MM.1S (cell line): ENCODE measurements around the gene TBC1D16.

ENCODE experiments used
- DNase-seq: peaks from one replicate; pipeline ENCODE4 v3.0.0-alpha.2; 2015
- H2AFZ ChIP-seq: fragments of 300-600 bp; sonication (generic); 2 replicates; pipeline ENCODE4 v1.6.0; 2016; ENCODE audit warnings: antibody characterized with exemption, low read length
- H3F3A ChIP-seq: fragments of 300-600 bp; sonication (generic); 2 replicates; pipeline ENCODE4 v1.6.1; 2016; ENCODE audit warnings: mild to moderate bottlenecking, antibody characterized with exemption, low read length, moderate library complexity, mixed read lengths; ENCODE audit not compliant: insufficient read depth
- H3K27ac ChIP-seq: fragments of 300-600 bp; sonication (generic); 2 replicates; pipeline ENCODE4 v1.5.1; 2016; ENCODE audit warnings: mild to moderate bottlenecking, low read length
- H3K27me3 ChIP-seq: fragments of 300-600 bp; sonication (generic); replicated peaks from 2 replicates; pipeline ENCODE4 v1.6.0; 2016; ENCODE audit warnings: low read length; ENCODE audit not compliant: insufficient read depth
- H3K36me3 ChIP-seq: fragments of 300-600 bp; sonication (generic); replicated peaks from 2 replicates; pipeline ENCODE4 v1.6.1; 2016; ENCODE audit warnings: mild to moderate bottlenecking, low read length, mixed read lengths; ENCODE audit not compliant: insufficient read depth
- H3K4me1 ChIP-seq: fragments of 300-600 bp; sonication (generic); 2 replicates; pipeline ENCODE4 v1.6.1; 2016; ENCODE audit warnings: low read length, mixed read lengths
- H3K4me2 ChIP-seq: fragments of 300-600 bp; sonication (generic); 2 replicates; pipeline ENCODE4 v1.6.0; 2016; ENCODE audit warnings: low read depth, low read length
- H3K4me3 ChIP-seq: fragments of 300-600 bp; sonication (generic); 2 replicates; pipeline ENCODE4 v1.5.1; 2016; ENCODE audit warnings: low read length, mixed read lengths
- H3K79me2 ChIP-seq: fragments of 300-600 bp; sonication (generic); 2 replicates; pipeline ENCODE4 v1.6.1; 2016; ENCODE audit warnings: mixed run types, low read length, mixed read lengths
- H3K9ac ChIP-seq: fragments of 300-600 bp; sonication (generic); 2 replicates; pipeline ENCODE4 v1.6.1; 2016; ENCODE audit warnings: low read length, mixed read lengths
- H3K9me2 ChIP-seq: fragments of 300-600 bp; sonication (generic); replicated peaks from 2 replicates; pipeline ENCODE4 v1.6.1; 2016; ENCODE audit warnings: mild to moderate bottlenecking, low read length, mixed read lengths; ENCODE audit not compliant: insufficient read depth
- H3K9me3 ChIP-seq: fragments of 300-600 bp; sonication (generic); replicated peaks from 2 replicates; pipeline ENCODE4 v1.6.1; 2016; ENCODE audit warnings: mild to moderate bottlenecking, low read length, mixed read lengths; ENCODE audit not compliant: insufficient read depth
- H4K20me1 ChIP-seq: fragments of 300-600 bp; sonication (generic); 2 replicates; pipeline ENCODE4 v1.6.1; 2016; ENCODE audit warnings: mild to moderate bottlenecking, low read length, moderate library complexity, mixed read lengths; ENCODE audit not compliant: insufficient read depth
- EZH2 ChIP-seq: fragments of 300-600 bp; sonication (generic); optimal IDR thresholded peaks from 2 replicates; pipeline ENCODE3; 2017; ENCODE audit warnings: low read depth, mild to moderate bottlenecking, antibody characterized with exemption, low read length, mixed read lengths
- EZH2phosphoT487 ChIP-seq: fragments of 300-600 bp; sonication (generic); IDR thresholded peaks from 2 replicates; pipeline ENCODE4 v1.6.1; 2018; ENCODE audit warnings: antibody characterized with exemption, low read length
- TF ChIP-seq, protein P1 (sequence below): fragments of 300-600 bp; sonication (generic); IDR thresholded peaks from 2 replicates; pipeline ENCODE4 v1.5.1; 2016; ENCODE audit warnings: antibody characterized with exemption, low read length, mixed read lengths

The TBC1D16 gene

GRCh38 chr17:79907850-79908249, 127.8 kb downstream of the TBC1D16 start:
- DNase-seq, result no peak
- Histone ChIP-seq H3K4me1 (no peaks in the 10 kb centered on the region), H4K20me1 (no peaks in the 10 kb centered on the region), H3K9ac (no peak overlapping the region), H3K27ac (no peak overlapping the region), H2AFZ (no peak overlapping the region), H3K79me2 (no peaks in the 10 kb centered on the region), H3K9me3 (no peaks in the 10 kb centered on the region), H3K27me3 (peaks cover 98% of the 10 kb centered on the region), H3K9me2 (no peaks in the 10 kb centered on the region), H3K4me2 (no peak overlapping the region), H3F3A (no peaks in the 10 kb centered on the region), H3K36me3 (no peaks in the 10 kb centered on the region), H3K4me3 (no peak overlapping the region)
- TF ChIP-seq EZH2phosphoT487 (no peak), EZH2 (no peak)
- TF ChIP-seq, protein P1, sequence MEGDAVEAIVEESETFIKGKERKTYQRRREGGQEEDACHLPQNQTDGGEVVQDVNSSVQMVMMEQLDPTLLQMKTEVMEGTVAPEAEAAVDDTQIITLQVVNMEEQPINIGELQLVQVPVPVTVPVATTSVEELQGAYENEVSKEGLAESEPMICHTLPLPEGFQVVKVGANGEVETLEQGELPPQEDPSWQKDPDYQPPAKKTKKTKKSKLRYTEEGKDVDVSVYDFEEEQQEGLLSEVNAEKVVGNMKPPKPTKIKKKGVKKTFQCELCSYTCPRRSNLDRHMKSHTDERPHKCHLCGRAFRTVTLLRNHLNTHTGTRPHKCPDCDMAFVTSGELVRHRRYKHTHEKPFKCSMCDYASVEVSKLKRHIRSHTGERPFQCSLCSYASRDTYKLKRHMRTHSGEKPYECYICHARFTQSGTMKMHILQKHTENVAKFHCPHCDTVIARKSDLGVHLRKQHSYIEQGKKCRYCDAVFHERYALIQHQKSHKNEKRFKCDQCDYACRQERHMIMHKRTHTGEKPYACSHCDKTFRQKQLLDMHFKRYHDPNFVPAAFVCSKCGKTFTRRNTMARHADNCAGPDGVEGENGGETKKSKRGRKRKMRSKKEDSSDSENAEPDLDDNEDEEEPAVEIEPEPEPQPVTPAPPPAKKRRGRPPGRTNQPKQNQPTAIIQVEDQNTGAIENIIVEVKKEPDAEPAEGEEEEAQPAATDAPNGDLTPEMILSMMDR, result no peak

DNA sequence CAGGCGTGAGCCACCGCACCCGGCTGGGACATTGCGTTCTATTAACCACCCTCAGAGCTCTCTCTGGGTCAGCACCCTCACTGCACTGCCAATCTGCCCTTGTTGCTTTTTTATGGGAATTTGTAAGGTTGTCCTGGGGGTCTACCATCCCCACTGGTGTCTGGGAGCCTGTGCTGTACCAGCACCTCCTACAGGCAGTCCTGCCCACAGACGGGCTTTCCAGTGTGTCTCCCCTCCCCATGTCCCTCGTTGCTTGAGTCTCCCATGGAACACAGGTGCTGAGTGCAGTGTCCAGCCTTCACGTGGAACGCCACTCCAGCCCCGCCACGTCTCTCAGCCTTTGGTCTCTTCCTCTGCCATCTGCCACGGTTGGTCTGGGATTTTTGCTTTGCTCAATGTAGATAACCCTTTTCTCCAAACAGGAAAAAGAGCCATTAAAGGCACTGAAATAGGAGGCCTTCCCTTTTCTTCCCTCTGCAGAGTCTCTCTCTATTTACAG, 128.4 kb downstream of the TBC1D16 start:
- Histone ChIP-seq H3K27me3 (peaks cover 96% of the 10 kb centered on the region), H3K79me2 (no peaks in the 10 kb centered on the region), H4K20me1 (no peaks in the 10 kb centered on the region), H3K9ac (no peak overlapping the region), H3K9me3 (no peaks in the 10 kb centered on the region), H3K4me3 (no peak overlapping the region), H3K27ac (no peak overlapping the region), H3K4me1 (no peaks in the 10 kb centered on the region), H3K36me3 (no peaks in the 10 kb centered on the region), H3K9me2 (no peaks in the 10 kb centered on the region), H2AFZ (no peak overlapping the region), H3K4me2 (no peak overlapping the region), H3F3A (no peaks in the 10 kb centered on the region)
- DNase-seq, result no peak
- TF ChIP-seq, protein P1, result no peak
- TF ChIP-seq EZH2 (no peak), EZH2phosphoT487 (no peak)

DNA sequence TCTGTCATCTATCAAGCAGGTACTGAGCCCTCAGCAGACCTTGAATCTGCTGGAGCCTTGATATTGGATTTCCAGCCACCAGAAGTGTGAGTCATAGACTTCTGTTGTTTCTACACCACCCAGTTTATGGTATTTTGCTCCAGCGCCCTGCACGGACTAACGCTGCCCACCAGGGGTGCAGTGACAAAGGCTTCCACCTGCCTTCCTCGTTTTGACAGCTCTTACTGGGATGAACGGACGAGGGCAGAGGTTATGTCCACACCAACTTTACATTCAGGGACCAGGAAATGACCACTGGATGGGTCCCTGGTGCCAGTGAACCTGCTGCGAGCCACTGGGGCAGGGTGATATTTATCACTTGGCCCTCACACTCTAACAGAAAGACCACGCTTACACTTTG, 129.8 kb downstream of the TBC1D16 start:
- Histone ChIP-seq H3K9ac (no peak overlapping the region), H3K79me2 (no peaks in the 10 kb centered on the region), H3K27me3 (peaks cover 96% of the 10 kb centered on the region), H3F3A (no peaks in the 10 kb centered on the region), H4K20me1 (no peaks in the 10 kb centered on the region), H3K4me3 (no peak overlapping the region), H2AFZ (no peak overlapping the region), H3K27ac (no peak overlapping the region), H3K9me3 (no peaks in the 10 kb centered on the region), H3K36me3 (no peaks in the 10 kb centered on the region), H3K4me2 (no peak overlapping the region), H3K9me2 (no peaks in the 10 kb centered on the region), H3K4me1 (no peaks in the 10 kb centered on the region)
- DNase-seq, result no peak
- TF ChIP-seq EZH2phosphoT487, result no peak
- TF ChIP-seq, protein P1, result peak; percentile 39
